Kidney (tissue), 14 donors: ENCODE measurements around the gene BTBD9. TPM values are rescaled to one million over a fixed set of nuclear protein-coding genes. Genes with fewer than 3 reads are reported as not detected.

Experiments
- DNase-seq, 5 donors: peaks; one replicate each; pipeline ENCODE4 v3.0.0-alpha.2; 2013 to 2020
- FAIRE-seq: peaks from 2 replicates; lab custom pipeline; 2012; peaks lifted over from hg19 to GRCh38; lab: Jason Lieb, UNC
- H3K27ac ChIP-seq, 2 donors: one replicate each; pipeline ENCODE4 v1.7.0; 2013; ENCODE audit warnings: low read depth in 2 of 2, low read length in 2 of 2, inconsistent platforms in 1 of 2
- H3K27me3 ChIP-seq: one replicate; pipeline ENCODE4 v1.7.1; 2013; ENCODE audit warnings: low read length, inconsistent platforms; ENCODE audit not compliant: control insufficient read depth, insufficient read depth
- H3K36me3 ChIP-seq, 3 donors: one replicate each; pipeline versions ENCODE4 v1.7.0 to v1.7.1; 2013; ENCODE audit warnings: low read length in 3 of 3, control low read depth in 1 of 3, inconsistent platforms in 1 of 3; ENCODE audit not compliant: insufficient read depth in 3 of 3, control insufficient read depth in 2 of 3
- H3K4me1 ChIP-seq, 3 donors: one replicate each; pipeline versions ENCODE4 v1.7.0 to v1.7.1; 2013; ENCODE audit warnings: low read length in 3 of 3, inconsistent platforms in 1 of 3, low read depth in 1 of 3; ENCODE audit not compliant: control insufficient read depth in 2 of 3, insufficient read depth in 2 of 3
- H3K4me3 ChIP-seq, 3 donors: one replicate each; pipeline versions ENCODE4 v1.7.0 to v1.8.1; 2013; ENCODE audit warnings: low read length in 3 of 3, control low read depth in 1 of 3, inconsistent platforms in 1 of 3
- H3K9ac ChIP-seq, 3 donors: one replicate each; pipeline versions ENCODE4 v1.7.0 to v1.7.1; 2013; ENCODE audit warnings: low read length in 3 of 3, control low read depth in 1 of 3, inconsistent platforms in 1 of 3
- H3K9me3 ChIP-seq, 3 donors: one replicate each; pipeline versions ENCODE4 v1.7.0 to v1.7.1; 2013; ENCODE audit warnings: low read length in 3 of 3, control low read depth in 1 of 3, inconsistent platforms in 1 of 3; ENCODE audit not compliant: control insufficient read depth in 2 of 3, insufficient read depth in 1 of 3
- intact Hi-C: fragments of 100-400 bp; cut with DNase I; formaldehyde crosslinking; loops from one replicate; pipeline ENCODE4 v1.11.1; 2022
- polyA plus RNA-seq: library from polyadenylated mRNA; stranded (reverse); fragments of 350-450 nt; fragmentation: Illumina TruSeq; extraction: RNeasy Lipid Tissue Mini Kit (QIAGEN cat#74804); gene quantifications from one replicate; pipeline ENCODE4 v1.2.3, GENCODE V29; 2014; ENCODE audit warnings: low read depth, low replicate concordance; ENCODE audit not compliant: insufficient read depth
- total RNA-seq: library from RNA; stranded (reverse); fragmentation: NEBNext Ultra II Directional; extraction: Animal tissue kit (Norgen Biotek cat#: 25700); gene quantifications from one replicate; pipeline ENCODE4 v1.2.1, GENCODE V29; 2021
- TF ChIP-seq, protein P1 (sequence below): IDR thresholded peaks from 3 replicates; pipeline ENCODE4 v1.5.1; 2012; ENCODE audit warnings: mild to moderate bottlenecking, moderate library complexity, borderline replicate concordance; ENCODE audit not compliant: insufficient read depth; ENCODE audit errors: extremely low read depth
- donor health status: control.
- donor health status: control.
- donor health status: control.
- donor health status: control.
- donor health status: control.
- donor health status: DM: yes; HTN: yes; CAD: no.
- donor health status: Normal renal cell carcinoma (clear cell type).

The BTBD9 gene
- total and polyA plus RNA-seq, 2 donors from 2014 or later: 4.2 to 29.9 TPM

DNA sequence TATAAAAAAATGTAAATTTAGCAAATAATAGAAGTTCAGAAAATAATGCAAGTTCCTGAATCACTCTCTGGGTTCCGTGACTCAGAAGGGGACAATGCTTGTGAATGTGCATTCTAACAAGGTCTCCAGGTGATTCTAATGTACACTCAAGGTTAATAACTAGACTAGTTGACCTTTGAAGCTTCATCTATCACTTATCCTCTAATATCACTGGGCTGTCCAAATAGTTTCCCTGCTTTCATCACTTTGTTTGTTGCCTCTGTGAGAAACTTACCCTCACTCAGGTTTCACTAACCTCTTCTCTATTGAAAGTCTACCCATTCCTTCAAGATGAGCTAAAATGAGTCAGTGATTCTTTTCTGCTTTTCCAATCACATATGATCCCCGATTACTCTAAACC lies 189.0 kb downstream of the BTBD9 start:
- no peaks in the 10 kb centered on the region for H3K9me3 ChIP-seq
- no peaks in the 10 kb centered on the region for H3K27me3 ChIP-seq
- intact Hi-C loops: no loop called here
- no peak overlapping the region for H3K9ac ChIP-seq
- TF ChIP-seq, protein P1, sequence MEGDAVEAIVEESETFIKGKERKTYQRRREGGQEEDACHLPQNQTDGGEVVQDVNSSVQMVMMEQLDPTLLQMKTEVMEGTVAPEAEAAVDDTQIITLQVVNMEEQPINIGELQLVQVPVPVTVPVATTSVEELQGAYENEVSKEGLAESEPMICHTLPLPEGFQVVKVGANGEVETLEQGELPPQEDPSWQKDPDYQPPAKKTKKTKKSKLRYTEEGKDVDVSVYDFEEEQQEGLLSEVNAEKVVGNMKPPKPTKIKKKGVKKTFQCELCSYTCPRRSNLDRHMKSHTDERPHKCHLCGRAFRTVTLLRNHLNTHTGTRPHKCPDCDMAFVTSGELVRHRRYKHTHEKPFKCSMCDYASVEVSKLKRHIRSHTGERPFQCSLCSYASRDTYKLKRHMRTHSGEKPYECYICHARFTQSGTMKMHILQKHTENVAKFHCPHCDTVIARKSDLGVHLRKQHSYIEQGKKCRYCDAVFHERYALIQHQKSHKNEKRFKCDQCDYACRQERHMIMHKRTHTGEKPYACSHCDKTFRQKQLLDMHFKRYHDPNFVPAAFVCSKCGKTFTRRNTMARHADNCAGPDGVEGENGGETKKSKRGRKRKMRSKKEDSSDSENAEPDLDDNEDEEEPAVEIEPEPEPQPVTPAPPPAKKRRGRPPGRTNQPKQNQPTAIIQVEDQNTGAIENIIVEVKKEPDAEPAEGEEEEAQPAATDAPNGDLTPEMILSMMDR: no peak
- no peaks in the 10 kb centered on the region for H3K36me3 ChIP-seq
- H3K4me1 ChIP-seq: no peaks in the 10 kb centered on the region
- H3K27ac ChIP-seq: no peak overlapping the region
- no peak overlapping the region for H3K4me3 ChIP-seq
- DNase-seq (no peak), FAIRE-seq (no peak)

DNA sequence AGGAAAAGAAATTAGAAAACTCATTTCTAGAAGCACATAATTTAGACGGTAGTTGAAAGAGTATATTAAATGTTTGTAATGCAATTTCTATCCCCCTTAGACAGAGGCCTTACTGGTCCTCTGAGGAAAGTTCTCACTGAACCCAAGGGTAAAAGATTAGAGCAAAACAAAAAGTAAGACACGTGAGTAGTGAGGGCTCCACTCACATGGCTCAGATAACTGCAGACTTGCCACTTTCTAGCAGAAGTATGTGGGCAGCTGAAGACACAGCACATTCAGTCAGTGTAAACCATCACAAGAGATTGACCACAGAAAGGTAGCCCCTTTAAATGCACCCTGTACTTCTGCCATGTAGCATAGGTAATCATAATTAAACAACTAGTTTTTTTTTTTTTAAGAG lies 193.8 kb downstream of the BTBD9 start:
- FAIRE-seq: no peak
- H3K36me3 ChIP-seq: no peaks in the 10 kb centered on the region
- no peaks in the 10 kb centered on the region for H3K27me3 ChIP-seq
- H3K4me3 ChIP-seq: no peak overlapping the region
- no peak overlapping the region for H3K27ac ChIP-seq
- no peak for DNase-seq
- peaks cover 0 to 4% (median 0%) of the 10 kb centered on the region in 3 donors for H3K4me1 ChIP-seq
- H3K9ac ChIP-seq: no peak overlapping the region
- intact Hi-C loops: no loop called here
- no peaks in the 10 kb centered on the region for H3K9me3 ChIP-seq
- TF ChIP-seq, protein P1: no peak

DNA sequence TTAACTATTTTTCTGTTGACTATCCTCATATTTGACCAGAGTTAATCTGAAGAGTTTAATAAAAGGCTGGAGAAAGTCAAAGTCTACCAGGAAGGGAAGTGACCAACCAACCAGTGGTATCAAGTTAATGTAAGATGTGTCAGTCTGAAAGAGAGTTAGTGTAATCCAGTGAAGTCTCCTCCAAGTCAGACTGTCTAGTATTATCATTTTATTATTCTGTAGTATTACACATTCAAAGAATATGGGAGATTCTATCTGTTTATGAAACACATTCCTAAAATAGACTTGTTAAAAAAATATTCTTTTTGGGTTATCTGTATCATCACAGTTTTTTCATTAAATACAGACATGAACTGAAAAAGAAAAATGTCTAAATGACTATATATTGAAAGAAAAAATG lies 194.4 kb downstream of the BTBD9 start:
- peak; percentile 72 for FAIRE-seq

More for the DNA sequence above, 194.4 kb downstream of the BTBD9 start:
- peaks cover 0 to 4% (median 0%) of the 10 kb centered on the region in 3 donors for H3K4me1 ChIP-seq
- TF ChIP-seq, protein P1: no peak
- no peak overlapping the region for H3K27ac ChIP-seq
- no peak overlapping the region for H3K4me3 ChIP-seq
- DNase-seq: no peak
- no peaks in the 10 kb centered on the region for H3K9me3 ChIP-seq
- no peaks in the 10 kb centered on the region for H3K36me3 ChIP-seq
- H3K27me3 ChIP-seq: no peaks in the 10 kb centered on the region
- intact Hi-C loops: no loop called here
- no peak overlapping the region for H3K9ac ChIP-seq
